SK-N-SH treated with all-trans-retinoic acid at 6 μM for 48 hours (cell line): ENCODE data around the gene FAM124A.

ENCODE experiments used
- ATAC-seq: fragments of 200-7000 bp; cut with Tn5 transposase; 3 replicates; pipeline ENCODE4 v1.9.1; 2020; ENCODE audit warnings: mild to moderate bottlenecking, moderate library complexity
- ARNTL ChIP-seq: fragments of 450-650 bp; formaldehyde crosslinking; IDR thresholded peaks from 2 replicates; pipeline ENCODE4 v1.5.0; 2020; ENCODE audit warnings: low read depth, mild to moderate bottlenecking, moderate library complexity, borderline replicate concordance
- BACH2 ChIP-seq: fragments of 250-450 bp; sonication (Bioruptor Pico); IDR thresholded peaks from 2 replicates; pipeline ENCODE4 v1.9.0; 2021; ENCODE audit warnings: mild to moderate bottlenecking, borderline replicate concordance
- CSDC2 ChIP-seq: fragments of 250-450 bp; sonication (Bioruptor Pico); IDR thresholded peaks from 2 replicates; pipeline ENCODE4 v1.5.0; 2020; ENCODE audit warnings: mild to moderate bottlenecking, moderate library complexity
- ESRRG ChIP-seq: fragments of 250-450 bp; sonication (Bioruptor Pico); IDR thresholded peaks from 2 replicates; pipeline ENCODE4 v1.6.1; 2021; ENCODE audit warnings: mild to moderate bottlenecking
- GLIS3 ChIP-seq: fragments of 250-450 bp; sonication (Bioruptor Pico); IDR thresholded peaks from 2 replicates; pipeline ENCODE4 v1.5.0; 2020; ENCODE audit warnings: mild to moderate bottlenecking, moderate library complexity
- OSR1 ChIP-seq: fragments of 250-450 bp; sonication (Bioruptor Pico); IDR thresholded peaks from 2 replicates; pipeline ENCODE4 v1.8.0; 2022; ENCODE audit warnings: moderate library complexity, mild to moderate bottlenecking, inconsistent platforms
- PPARA ChIP-seq: fragments of 250-450 bp; sonication (Bioruptor Pico); IDR thresholded peaks from 2 replicates; pipeline ENCODE4 v1.5.0; 2020; ENCODE audit warnings: mild to moderate bottlenecking, borderline replicate concordance
- RARB ChIP-seq: fragments of 250-450 bp; sonication (Bioruptor Pico); IDR thresholded peaks from 2 replicates; pipeline ENCODE4 v1.8.0; 2021; ENCODE audit warnings: mild to moderate bottlenecking, moderate library complexity
- SNAI2 ChIP-seq: fragments of 250-450 bp; sonication (Bioruptor Pico); IDR thresholded peaks from 2 replicates; pipeline ENCODE4 v1.5.0; 2020; ENCODE audit warnings: mild to moderate bottlenecking, moderate library complexity
- TCF4 ChIP-seq: fragments of 250-450 bp; sonication (Bioruptor Pico); IDR thresholded peaks from 2 replicates; pipeline ENCODE4 v1.8.0; 2021; ENCODE audit warnings: mild to moderate bottlenecking, moderate library complexity, borderline replicate concordance
- TOX ChIP-seq: fragments of 250-450 bp; sonication (Bioruptor Pico); IDR thresholded peaks from 2 replicates; pipeline ENCODE4 v1.8.0; 2021; ENCODE audit warnings: mild to moderate bottlenecking, moderate library complexity, borderline replicate concordance
- TSHZ2 ChIP-seq: fragments of 250-450 bp; sonication (Bioruptor Pico); IDR thresholded peaks from 2 replicates; pipeline ENCODE4 v1.5.0; 2020; ENCODE audit warnings: mild to moderate bottlenecking, moderate library complexity
- ZC3H10 ChIP-seq: fragments of 250-450 bp; sonication (Bioruptor Pico); IDR thresholded peaks from 2 replicates; pipeline ENCODE4 v1.5.1; 2021; ENCODE audit warnings: mild to moderate bottlenecking, moderate library complexity
- ZFP30 ChIP-seq: fragments of 450-650 bp; formaldehyde crosslinking; IDR thresholded peaks from 2 replicates; pipeline ENCODE4 v1.5.0; 2022; ENCODE audit warnings: mild to moderate bottlenecking, moderate library complexity
- ZNF565 ChIP-seq: fragments of 450-650 bp; formaldehyde crosslinking; conservative IDR thresholded peaks from 2 replicates; pipeline ENCODE4 v1.5.0; 2020; ENCODE audit warnings: low read depth, mild to moderate bottlenecking, moderate library complexity
- ZNF70 ChIP-seq: fragments of 450-650 bp; formaldehyde crosslinking; IDR thresholded peaks from 2 replicates; pipeline ENCODE4 v1.5.0; 2020; ENCODE audit warnings: mild to moderate bottlenecking, moderate library complexity
- TF ChIP-seq, protein P1 (sequence below): fragments of 250-450 bp; sonication (Bioruptor Pico); IDR thresholded peaks from 2 replicates; pipeline ENCODE4 v1.8.0; 2020; ENCODE audit warnings: mild to moderate bottlenecking, moderate library complexity, borderline replicate concordance
- TF ChIP-seq, protein P2 (sequence below): fragments of 250-450 bp; sonication (Bioruptor Pico); IDR thresholded peaks from 2 replicates; pipeline ENCODE4 v1.8.0; 2021; ENCODE audit warnings: low read depth, mild to moderate bottlenecking, moderate library complexity, borderline replicate concordance
- TF ChIP-seq, protein P3 (sequence below): fragments of 250-450 bp; sonication (Bioruptor Pico); IDR thresholded peaks from 2 replicates; pipeline ENCODE4 v1.5.1; 2021; ENCODE audit warnings: mild to moderate bottlenecking, moderate library complexity

FAM124A gene

GRCh38 chr13:51236491-51236792 lies 14.2 kb downstream of the FAM124A start:
- ATAC-seq = no peak
- TF ChIP-seq ARNTL (CRISPR knock-in tag) = no peak

DNA sequence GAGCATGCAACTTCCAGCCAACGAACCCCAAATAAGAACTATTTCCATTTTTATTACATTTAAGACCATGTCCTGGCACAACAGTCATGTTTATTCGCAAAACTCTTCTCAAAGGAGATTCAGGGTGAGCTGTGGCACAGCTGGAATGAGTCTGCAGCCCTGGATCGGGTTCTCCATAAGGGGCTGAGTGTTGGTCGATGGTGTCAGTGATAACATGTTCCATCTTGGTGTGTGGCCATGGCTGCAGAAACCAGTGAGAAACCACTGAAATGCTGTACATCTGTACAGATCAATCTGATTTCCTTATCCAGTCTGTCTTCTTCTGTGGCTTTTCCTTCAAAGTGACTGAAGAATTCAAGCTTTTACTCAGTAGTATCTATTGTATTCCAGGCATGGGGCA lies 15.2 kb downstream of the FAM124A start:
- ATAC-seq = no peak
- TF ChIP-seq, protein P1, sequence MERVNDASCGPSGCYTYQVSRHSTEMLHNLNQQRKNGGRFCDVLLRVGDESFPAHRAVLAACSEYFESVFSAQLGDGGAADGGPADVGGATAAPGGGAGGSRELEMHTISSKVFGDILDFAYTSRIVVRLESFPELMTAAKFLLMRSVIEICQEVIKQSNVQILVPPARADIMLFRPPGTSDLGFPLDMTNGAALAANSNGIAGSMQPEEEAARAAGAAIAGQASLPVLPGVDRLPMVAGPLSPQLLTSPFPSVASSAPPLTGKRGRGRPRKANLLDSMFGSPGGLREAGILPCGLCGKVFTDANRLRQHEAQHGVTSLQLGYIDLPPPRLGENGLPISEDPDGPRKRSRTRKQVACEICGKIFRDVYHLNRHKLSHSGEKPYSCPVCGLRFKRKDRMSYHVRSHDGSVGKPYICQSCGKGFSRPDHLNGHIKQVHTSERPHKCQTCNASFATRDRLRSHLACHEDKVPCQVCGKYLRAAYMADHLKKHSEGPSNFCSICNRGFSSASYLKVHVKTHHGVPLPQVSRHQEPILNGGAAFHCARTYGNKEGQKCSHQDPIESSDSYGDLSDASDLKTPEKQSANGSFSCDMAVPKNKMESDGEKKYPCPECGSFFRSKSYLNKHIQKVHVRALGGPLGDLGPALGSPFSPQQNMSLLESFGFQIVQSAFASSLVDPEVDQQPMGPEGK (CRISPR knock-in tag) = no peak
- TF ChIP-seq, protein P2, sequence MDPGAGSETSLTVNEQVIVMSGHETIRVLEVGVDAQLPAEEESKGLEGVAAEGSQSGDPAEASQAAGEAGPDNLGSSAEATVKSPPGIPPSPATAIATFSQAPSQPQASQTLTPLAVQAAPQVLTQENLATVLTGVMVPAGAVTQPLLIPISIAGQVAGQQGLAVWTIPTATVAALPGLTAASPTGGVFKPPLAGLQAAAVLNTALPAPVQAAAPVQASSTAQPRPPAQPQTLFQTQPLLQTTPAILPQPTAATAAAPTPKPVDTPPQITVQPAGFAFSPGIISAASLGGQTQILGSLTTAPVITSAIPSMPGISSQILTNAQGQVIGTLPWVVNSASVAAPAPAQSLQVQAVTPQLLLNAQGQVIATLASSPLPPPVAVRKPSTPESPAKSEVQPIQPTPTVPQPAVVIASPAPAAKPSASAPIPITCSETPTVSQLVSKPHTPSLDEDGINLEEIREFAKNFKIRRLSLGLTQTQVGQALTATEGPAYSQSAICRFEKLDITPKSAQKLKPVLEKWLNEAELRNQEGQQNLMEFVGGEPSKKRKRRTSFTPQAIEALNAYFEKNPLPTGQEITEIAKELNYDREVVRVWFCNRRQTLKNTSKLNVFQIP = no peak
- no peak for TF ChIP-seq SNAI2 (CRISPR knock-in tag)
- TF ChIP-seq ARNTL (CRISPR knock-in tag) = no peak
- TF ChIP-seq, protein P3, sequence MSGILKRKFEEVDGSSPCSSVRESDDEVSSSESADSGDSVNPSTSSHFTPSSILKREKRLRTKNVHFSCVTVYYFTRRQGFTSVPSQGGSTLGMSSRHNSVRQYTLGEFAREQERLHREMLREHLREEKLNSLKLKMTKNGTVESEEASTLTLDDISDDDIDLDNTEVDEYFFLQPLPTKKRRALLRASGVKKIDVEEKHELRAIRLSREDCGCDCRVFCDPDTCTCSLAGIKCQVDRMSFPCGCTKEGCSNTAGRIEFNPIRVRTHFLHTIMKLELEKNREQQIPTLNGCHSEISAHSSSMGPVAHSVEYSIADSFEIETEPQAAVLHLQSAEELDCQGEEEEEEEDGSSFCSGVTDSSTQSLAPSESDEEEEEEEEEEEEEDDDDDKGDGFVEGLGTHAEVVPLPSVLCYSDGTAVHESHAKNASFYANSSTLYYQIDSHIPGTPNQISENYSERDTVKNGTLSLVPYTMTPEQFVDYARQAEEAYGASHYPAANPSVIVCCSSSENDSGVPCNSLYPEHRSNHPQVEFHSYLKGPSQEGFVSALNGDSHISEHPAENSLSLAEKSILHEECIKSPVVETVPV (CRISPR knock-in tag) = no peak
- TF ChIP-seq GLIS3 = no peak
- no peak for TF ChIP-seq ZC3H10 (CRISPR knock-in tag)
- no peak for TF ChIP-seq ESRRG (CRISPR knock-in tag)

DNA sequence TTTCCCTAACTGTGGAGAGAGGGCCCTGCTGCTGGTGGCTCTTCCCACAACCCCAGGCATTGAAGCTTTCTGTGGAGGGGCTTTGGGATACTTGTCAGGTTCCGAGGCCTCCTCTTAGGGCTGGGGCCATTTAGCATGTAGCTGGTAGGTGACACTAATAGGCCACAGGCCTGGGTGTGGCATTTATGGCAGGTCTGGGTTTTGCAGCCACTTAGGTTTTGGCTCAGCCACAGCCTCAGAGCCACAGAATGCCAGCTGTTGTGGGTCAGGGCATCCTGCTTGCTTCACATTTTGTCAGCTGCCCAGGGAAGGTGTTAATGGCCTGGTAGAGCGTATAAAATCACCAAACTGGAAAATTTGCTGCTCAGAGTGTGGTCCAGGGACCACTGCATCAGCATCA lies 15.7 kb downstream of the FAM124A start:
- ATAC-seq = no peak
- TF ChIP-seq ESRRG (CRISPR knock-in tag) (no peak), GLIS3 (no peak), PPARA (no peak), TCF4 (CRISPR knock-in tag) (no peak), BACH2 (no peak), ZFP30 (CRISPR knock-in tag) (no peak), TSHZ2 (CRISPR knock-in tag) (no peak), TOX (no peak), ZNF565 (CRISPR knock-in tag) (no peak), ZNF70 (CRISPR knock-in tag) (no peak), ARNTL (CRISPR knock-in tag) (no peak), CSDC2 (no peak), RARB (no peak), SNAI2 (CRISPR knock-in tag) (no peak)
- TF ChIP-seq, protein P2 = no peak
- TF ChIP-seq, protein P3 (CRISPR knock-in tag) = no peak

DNA sequence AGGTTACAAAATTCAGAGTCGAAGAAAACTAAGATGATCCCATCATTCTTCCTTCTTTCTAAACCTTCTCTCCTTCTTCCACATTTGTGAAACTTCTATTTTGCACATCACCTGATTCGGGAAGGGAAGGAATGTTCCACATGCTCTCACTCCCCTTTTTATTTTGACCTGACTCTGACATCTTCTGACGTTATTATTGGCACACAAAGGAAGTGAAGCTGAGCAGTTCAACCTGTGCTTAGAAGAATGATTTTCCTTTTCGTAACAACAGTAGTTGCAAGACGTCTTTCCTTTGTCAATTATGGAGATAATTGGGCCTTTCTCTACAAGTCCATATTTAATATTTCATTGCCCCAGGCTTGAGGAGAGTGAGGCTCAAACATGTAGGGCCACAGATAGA lies 18.0 kb downstream of the FAM124A start:
- no peak for TF ChIP-seq TCF4 (CRISPR knock-in tag)
- TF ChIP-seq, protein P1 (CRISPR knock-in tag) = no peak
- no peak for TF ChIP-seq ARNTL (CRISPR knock-in tag)
- no peak for TF ChIP-seq ESRRG (CRISPR knock-in tag)
- no peak for TF ChIP-seq BACH2
- TF ChIP-seq RARB = no peak
- no peak for TF ChIP-seq OSR1 (CRISPR knock-in tag)
- no peak for ATAC-seq
